A673 (cell line): ENCODE measurements around the gene UBE2L3. TPM values are rescaled to one million over a fixed set of nuclear protein-coding genes. Genes with fewer than 3 reads are reported as not detected.
A peak's percentile ranks its signal among the peaks of the same experiment; 100 is the strongest.

Source experiments
- BruUV-seq: library from RNA; stranded (reverse); fragments of 400-500 nt; replicated peaks from 2 replicates; lab custom pipeline; 2021; lab: Mats Ljungman, UMichigan
- CTCF ChIA-PET: fragments of 300-600 bp; sonication (Branson Sonifier 250); formaldehyde crosslinking; loops from one replicate; lab custom pipeline; 2022; ENCODE audit warnings: antibody characterized with exemption; lab: Charles Lee
- POLR2A ChIA-PET: fragments of 300-600 bp; sonication (Branson Sonifier 250); formaldehyde crosslinking; loops from one replicate; lab custom pipeline; 2022; ENCODE audit warnings: antibody characterized with exemption; ENCODE audit not compliant: low non-redundant PET; lab: Charles Lee
- DNase-seq: peaks from one replicate; pipeline ENCODE4 v3.0.0-alpha.2; 2015; ENCODE audit warnings: low spot score
- H3K27ac ChIP-seq: fragments of 200-600 bp; sonication (generic); 2 replicates; pipeline ENCODE4 v1.5.1; 2016; ENCODE audit warnings: mixed run types, low read depth, mild to moderate bottlenecking, mixed read lengths, antibody characterized with exemption, low read length; ENCODE audit not compliant: poor library complexity, severe bottlenecking
- H3K27me3 ChIP-seq: fragments of 200-600 bp; sonication (generic); replicated peaks from 2 replicates; pipeline ENCODE4 v1.6.1; 2017; ENCODE audit warnings: mixed run types, low read depth, mild to moderate bottlenecking, mixed read lengths, antibody characterized with exemption, low read length; ENCODE audit not compliant: insufficient read depth, poor library complexity
- H3K36me3 ChIP-seq: fragments of 200-600 bp; sonication (generic); 2 replicates; pipeline ENCODE4 v1.6.1; 2016; ENCODE audit warnings: mixed run types, mild to moderate bottlenecking, mixed read lengths, antibody characterized with exemption, low read length; ENCODE audit not compliant: insufficient read depth, poor library complexity, severe bottlenecking
- H3K4me1 ChIP-seq: fragments of 200-600 bp; sonication (generic); 2 replicates; pipeline ENCODE4 v1.6.1; 2017; ENCODE audit warnings: mixed run types, mild to moderate bottlenecking, mixed read lengths, antibody characterized with exemption, low read length; ENCODE audit not compliant: insufficient read depth, poor library complexity, severe bottlenecking
- H3K4me3 ChIP-seq: fragments of 200-600 bp; sonication (generic); 2 replicates; pipeline ENCODE4 v1.5.1; 2016; ENCODE audit warnings: low read depth, mixed run types, mild to moderate bottlenecking, mixed read lengths, low read length; ENCODE audit not compliant: poor library complexity, severe bottlenecking
- H3K9me3 ChIP-seq: fragments of 200-600 bp; sonication (generic); 2 replicates; pipeline ENCODE4 v1.6.1; 2016; ENCODE audit warnings: mixed run types, low read depth, mild to moderate bottlenecking, mixed read lengths, antibody characterized with exemption, low read length; ENCODE audit not compliant: poor library complexity, severe bottlenecking
- EZH2 ChIP-seq: fragments of 200-600 bp; sonication (generic); IDR thresholded peaks from 2 replicates; pipeline ENCODE4 v1.6.1; 2017; ENCODE audit warnings: borderline replicate concordance, low read depth, mild to moderate bottlenecking, mixed read lengths, antibody characterized with exemption, low read length; ENCODE audit not compliant: poor library complexity, severe bottlenecking
- intact Hi-C: fragments of 100-400 bp; cut with micrococcal nuclease; formaldehyde crosslinking; loops from one replicate; pipeline ENCODE4 v1.10.0; 2022; ENCODE audit not compliant: unreplicated experiment
- total RNA-seq: library from RNA; stranded (reverse); gene quantifications from 2 replicates; pipeline ENCODE4 v1.2.3, GENCODE V29; 2021
- TF ChIP-seq, protein P1 (sequence below): fragments of 300-800, 200-600 bp; sonication (generic); conservative IDR thresholded peaks from 2 replicates; pipeline ENCODE4 v1.5.1; 2017; ENCODE audit warnings: low read depth, mild to moderate bottlenecking, antibody characterized with exemption, low read length, moderate library complexity, mixed read lengths

Gene UBE2L3
- total RNA-seq, 1 experiment from 2014 or later: 118 TPM

DNA sequence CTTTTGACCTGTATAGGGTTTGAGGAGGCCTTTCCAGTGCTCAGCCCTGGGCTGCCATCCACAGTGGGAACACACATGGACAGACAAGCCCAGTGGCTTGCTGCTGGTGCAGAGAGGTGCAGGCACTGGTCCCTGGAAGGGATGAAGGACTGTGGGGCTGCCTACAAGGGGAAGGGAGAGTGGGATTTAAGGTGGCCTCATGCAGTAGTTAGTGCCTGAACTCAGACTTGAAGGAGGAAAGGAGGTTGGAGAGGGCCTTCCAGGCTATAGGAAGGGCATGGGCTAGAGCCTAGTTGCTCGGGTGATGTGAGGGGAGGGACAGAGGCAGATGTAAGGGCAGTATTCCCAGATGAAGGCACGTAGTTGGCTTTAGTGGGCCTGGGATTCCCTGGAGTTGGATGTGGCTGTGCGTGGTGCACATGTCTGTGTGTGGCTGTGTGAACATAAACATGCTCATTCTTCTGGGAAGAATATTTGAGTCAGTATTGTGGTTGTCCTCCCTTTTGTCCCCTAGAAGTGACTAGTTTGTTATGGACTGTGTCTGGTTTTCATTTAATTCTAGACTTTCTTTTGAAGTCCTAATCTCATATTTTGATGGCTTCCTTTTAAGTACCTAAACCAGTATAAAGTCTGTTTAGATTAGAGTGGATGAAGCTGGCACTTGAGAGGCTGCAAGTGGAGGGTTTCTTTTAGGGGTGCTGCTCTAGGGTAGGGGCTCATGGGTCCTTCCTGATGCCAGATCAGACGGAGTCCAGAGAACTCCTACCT, 43.9 kb downstream of the UBE2L3 start:
- no peak overlapping the region for H3K27ac ChIP-seq
- intact Hi-C loops: no loop called here
- BruUV-seq: no TSS peak
- H3K36me3 ChIP-seq: peaks cover 41% of the 10 kb centered on the region
- DNase-seq: no peak
- CTCF ChIA-PET: interaction anchor here (0.6 kb wide), 1 partner anchor 167 kb away, joined by 3 read pairs; no protein-coding TSS in a partner anchor
- H3K9me3 ChIP-seq: no peaks in the 10 kb centered on the region
- POLR2A ChIA-PET: no interaction called here
- H3K4me3 ChIP-seq: no peak overlapping the region
- H3K4me1 ChIP-seq: no peaks in the 10 kb centered on the region
- H3K27me3 ChIP-seq: no peaks in the 10 kb centered on the region
- no peak for TF ChIP-seq EZH2
- TF ChIP-seq, protein P1, sequence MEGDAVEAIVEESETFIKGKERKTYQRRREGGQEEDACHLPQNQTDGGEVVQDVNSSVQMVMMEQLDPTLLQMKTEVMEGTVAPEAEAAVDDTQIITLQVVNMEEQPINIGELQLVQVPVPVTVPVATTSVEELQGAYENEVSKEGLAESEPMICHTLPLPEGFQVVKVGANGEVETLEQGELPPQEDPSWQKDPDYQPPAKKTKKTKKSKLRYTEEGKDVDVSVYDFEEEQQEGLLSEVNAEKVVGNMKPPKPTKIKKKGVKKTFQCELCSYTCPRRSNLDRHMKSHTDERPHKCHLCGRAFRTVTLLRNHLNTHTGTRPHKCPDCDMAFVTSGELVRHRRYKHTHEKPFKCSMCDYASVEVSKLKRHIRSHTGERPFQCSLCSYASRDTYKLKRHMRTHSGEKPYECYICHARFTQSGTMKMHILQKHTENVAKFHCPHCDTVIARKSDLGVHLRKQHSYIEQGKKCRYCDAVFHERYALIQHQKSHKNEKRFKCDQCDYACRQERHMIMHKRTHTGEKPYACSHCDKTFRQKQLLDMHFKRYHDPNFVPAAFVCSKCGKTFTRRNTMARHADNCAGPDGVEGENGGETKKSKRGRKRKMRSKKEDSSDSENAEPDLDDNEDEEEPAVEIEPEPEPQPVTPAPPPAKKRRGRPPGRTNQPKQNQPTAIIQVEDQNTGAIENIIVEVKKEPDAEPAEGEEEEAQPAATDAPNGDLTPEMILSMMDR: no peak

- DNase-seq: no peak
- ChIA-PET POLR2A (no interaction called here), CTCF (no interaction called here)
- Histone ChIP-seq H3K4me3 (no peak overlapping the region), H3K4me1 (no peaks in the 10 kb centered on the region), H3K27me3 (no peaks in the 10 kb centered on the region), H3K27ac (no peak overlapping the region), H3K36me3 (peaks cover 41% of the 10 kb centered on the region), H3K9me3 (no peaks in the 10 kb centered on the region)
- no peak for TF ChIP-seq EZH2
- TF ChIP-seq, protein P1: no peak
- no TSS peak for BruUV-seq
- intact Hi-C loops: no loop called here
Measured at GRCh38 chr22:21612858-21613257, 45.3 kb downstream of the UBE2L3 start.

GRCh38 chr22:21613553-21614233, 46.2 kb downstream of the UBE2L3 start:
- ChIA-PET POLR2A (no interaction called here), CTCF (no interaction called here)
- no peaks in the 10 kb centered on the region for H3K9me3 ChIP-seq
- intact Hi-C loops: no loop called here
- peak overlapping the region; percentile 25 for H3K27ac ChIP-seq
- H3K4me1 ChIP-seq: no peaks in the 10 kb centered on the region
- H3K27me3 ChIP-seq: no peaks in the 10 kb centered on the region
- DNase-seq: no peak
- BruUV-seq: no TSS peak
- H3K4me3 ChIP-seq: no peak overlapping the region
- TF ChIP-seq, protein P1: no peak
- TF ChIP-seq EZH2: no peak
- H3K36me3 ChIP-seq: peaks cover 41% of the 10 kb centered on the region
